CD4-positive, CD25-positive, alpha-beta regulatory T cell (primary cell): ENCODE data around the gene HES6. TPM values are rescaled to one million over a fixed set of nuclear protein-coding genes. Genes with fewer than 3 reads are reported as not detected.

Source experiments
- ATAC-seq, 2 donors: fragments of 150-1000 bp; cut with Tn5 transposase; one replicate each; pipeline ENCODE4 v1.10.0; 2021; ENCODE audit warnings: low read depth in 2 of 2, moderate number of reproducible peaks in 2 of 2, moderate library complexity in 1 of 2
- DNase-seq, 3 donors: peaks; one replicate each; pipeline versions ENCODE4 v3.0.0 to v3.0.0-alpha.2; 2012 to 2022; ENCODE audit warnings: mixed read lengths in 1 of 3
- H3K27ac ChIP-seq: one replicate; pipeline ENCODE4 v1.7.0; 2013; ENCODE audit warnings: mild to moderate bottlenecking, low read length; ENCODE audit not compliant: insufficient read depth, poor library complexity, severe bottlenecking
- H3K27me3 ChIP-seq: one replicate; pipeline ENCODE4 v1.7.0; 2013; ENCODE audit warnings: low read length; ENCODE audit not compliant: control insufficient read depth, insufficient read depth
- H3K36me3 ChIP-seq: one replicate; pipeline ENCODE4 v1.7.0; 2013; ENCODE audit warnings: mild to moderate bottlenecking, low read length, moderate library complexity; ENCODE audit not compliant: control insufficient read depth, insufficient read depth
- H3K4me1 ChIP-seq: 2 replicates; pipeline ENCODE4 v1.7.0; 2013; ENCODE audit warnings: mild to moderate bottlenecking, low read length; ENCODE audit not compliant: insufficient read depth, control insufficient read depth, poor library complexity, severe bottlenecking
- H3K4me3 ChIP-seq: one replicate; pipeline ENCODE4 v1.7.0; 2013; ENCODE audit warnings: low read depth, mild to moderate bottlenecking, low read length, moderate library complexity
- H3K9me3 ChIP-seq, 2 experiments: 1 replicate in 1 of 2; 2 replicates in 1 of 2; pipeline ENCODE4 v1.7.0; 2013; ENCODE audit warnings: low read length in 2 of 2, mild to moderate bottlenecking in 1 of 2, moderate library complexity in 1 of 2; ENCODE audit not compliant: control insufficient read depth in 2 of 2
- H3K27ac Mint-ChIP-seq, 3 donors: one replicate each; pipeline ENCODE4 v1.8.0; 2020 to 2022; ENCODE audit warnings: mild to moderate bottlenecking in 3 of 3, mixed read lengths in 3 of 3, moderate library complexity in 2 of 3
- H3K27me3 Mint-ChIP-seq: one replicate; pipeline ENCODE4 v1.8.0; 2022; ENCODE audit warnings: mild to moderate bottlenecking, mixed read lengths
- H3K36me3 Mint-ChIP-seq: one replicate; pipeline ENCODE4 v1.8.0; 2020; ENCODE audit warnings: mixed read lengths
- H3K4me1 Mint-ChIP-seq, 4 donors: one replicate each; pipeline ENCODE4 v1.8.0; 2020 to 2022; ENCODE audit warnings: mixed read lengths in 4 of 4, mild to moderate bottlenecking in 1 of 4
- H3K4me3 Mint-ChIP-seq, 4 donors: one replicate each; pipeline ENCODE4 v1.8.0; 2020 to 2022; ENCODE audit warnings: mild to moderate bottlenecking in 4 of 4, mixed read lengths in 4 of 4, moderate library complexity in 3 of 4
- H3K9me3 Mint-ChIP-seq, 7 donors: one replicate each; pipeline ENCODE4 v1.8.0; 2020 to 2022; ENCODE audit warnings: mixed read lengths in 7 of 7, mild to moderate bottlenecking in 3 of 7, moderate library complexity in 2 of 7
- polyA plus RNA-seq, 4 donors: library from polyadenylated mRNA; unstranded; fragments of 300-500 nt; fragmentation: Illumina TruSeq; gene quantifications; one replicate each; pipeline ENCODE4 v1.2.3, GENCODE V29; 2021
- total RNA-seq: library from RNA; stranded (reverse); gene quantifications from one replicate; pipeline ENCODE4 v1.2.3, GENCODE V29; 2022

The HES6 gene
- total and polyA plus RNA-seq, 5 donors from 2014 or later = 1.5 to 3.9 (median 2.3) TPM

GRCh38 chr2:238286095-238286494 is 46.3 kb upstream of the HES6 start:
- Histone ChIP-seq H3K27me3 (no peaks in the 10 kb centered on the region), H3K27ac (no peak overlapping the region), H3K4me1 (peaks cover 29% of the 10 kb centered on the region), H3K4me3 (no peak overlapping the region), H3K36me3 (no peaks in the 10 kb centered on the region), H3K9me3 (no peaks in the 10 kb centered on the region)
- Mint-ChIP-seq H3K4me1 (peaks cover 10 to 66% (median 44%) of the 10 kb centered on the region in 4 donors), H3K36me3 (peaks cover 5% of the 10 kb centered on the region), H3K27ac (peak overlapping the region in 1 of 3 donors; percentile 97), H3K27me3 (no peaks in the 10 kb centered on the region), H3K9me3 (no peaks in the 10 kb centered on the region), H3K4me3 (peak overlapping the region in 3 of 4 donors; percentile 9 to 98 (median 32))
- DNase-seq (no peak), ATAC-seq (no peak)

GRCh38 chr2:238285653-238286082 is 45.8 kb upstream of the HES6 start:
- no peak for ATAC-seq
- H3K27ac Mint-ChIP-seq = no peak overlapping the region
- no peaks in the 10 kb centered on the region for H3K9me3 ChIP-seq
- H3K4me1 ChIP-seq = peaks cover 29% of the 10 kb centered on the region
- no peaks in the 10 kb centered on the region for H3K9me3 Mint-ChIP-seq
- H3K27me3 ChIP-seq = no peaks in the 10 kb centered on the region
- H3K4me3 ChIP-seq = no peak overlapping the region
- peaks cover 5% of the 10 kb centered on the region for H3K36me3 Mint-ChIP-seq
- no peaks in the 10 kb centered on the region for H3K36me3 ChIP-seq
- H3K27me3 Mint-ChIP-seq = no peaks in the 10 kb centered on the region
- H3K4me1 Mint-ChIP-seq = peaks cover 10 to 67% (median 45%) of the 10 kb centered on the region in 4 donors
- no peak for DNase-seq
- peak overlapping the region in 2 of 4 donors; percentile 32 to 98 for H3K4me3 Mint-ChIP-seq
- no peak overlapping the region for H3K27ac ChIP-seq

- H3K27ac ChIP-seq = no peak overlapping the region
- ATAC-seq (no peak), DNase-seq (no peak)
- Mint-ChIP-seq H3K4me3 (peak overlapping the region in 2 of 4 donors; percentile 15 to 98), H3K9me3 (no peaks in the 10 kb centered on the region), H3K27me3 (no peaks in the 10 kb centered on the region), H3K36me3 (peaks cover 5% of the 10 kb centered on the region), H3K27ac (no peak overlapping the region), H3K4me1 (peaks cover 10 to 68% (median 48%) of the 10 kb centered on the region in 4 donors)
- H3K27me3 ChIP-seq = no peaks in the 10 kb centered on the region
- H3K4me1 ChIP-seq = peaks cover 28% of the 10 kb centered on the region
- no peaks in the 10 kb centered on the region for H3K9me3 ChIP-seq
- H3K36me3 ChIP-seq = no peaks in the 10 kb centered on the region
- no peak overlapping the region for H3K4me3 ChIP-seq
Measured at GRCh38 chr2:238284802-238285515, 45.1 kb upstream of the HES6 start.

DNA sequence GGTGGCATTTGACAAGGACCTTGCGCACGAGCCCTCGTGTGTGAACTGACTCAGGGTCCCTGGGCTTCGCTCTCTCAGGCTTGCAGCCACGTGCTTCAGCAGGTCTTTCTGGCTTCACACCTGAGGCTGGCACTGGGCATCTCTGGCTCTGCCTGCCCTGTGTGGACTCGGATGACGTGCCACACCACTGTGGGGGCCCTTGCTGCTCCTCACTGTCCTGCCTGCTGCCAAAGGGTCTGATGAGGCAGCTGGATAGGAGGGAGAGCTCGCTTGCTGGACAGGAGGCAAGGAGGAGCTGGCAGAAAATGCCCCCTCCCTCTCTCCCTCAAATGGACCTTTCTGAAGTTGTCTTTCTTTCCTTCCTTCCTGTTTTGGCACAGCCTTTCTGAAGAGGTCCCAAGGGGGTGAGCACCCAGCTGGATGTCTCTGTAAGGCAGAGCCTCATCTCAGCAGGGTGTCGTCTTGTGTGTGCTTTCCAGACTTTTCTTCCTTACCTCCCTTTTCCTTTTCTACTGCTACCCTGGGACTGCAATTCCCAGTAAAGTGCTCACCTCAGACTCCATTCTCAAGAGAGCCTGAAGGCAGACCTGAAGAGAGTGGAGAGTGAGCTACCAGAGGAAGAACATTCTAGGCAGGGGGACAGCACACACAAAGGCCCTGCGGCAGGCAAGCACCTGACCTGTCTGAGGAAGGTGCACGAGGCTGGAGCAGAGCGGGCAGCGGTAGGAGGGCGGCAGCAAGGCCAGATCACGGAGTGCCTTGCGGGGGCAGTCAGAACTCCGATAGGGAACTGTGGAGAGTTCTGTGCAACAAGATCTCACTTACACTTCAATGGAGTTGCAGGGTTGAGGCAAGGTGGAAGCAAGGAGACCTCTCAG is 43.3 kb upstream of the HES6 start:
- Mint-ChIP-seq H3K36me3 (peaks cover 9% of the 10 kb centered on the region), H3K27me3 (no peaks in the 10 kb centered on the region), H3K9me3 (no peaks in the 10 kb centered on the region), H3K27ac (peak overlapping the region in 1 of 3 donors; percentile 29), H3K4me1 (peaks cover 10 to 60% (median 41%) of the 10 kb centered on the region in 4 donors), H3K4me3 (peak overlapping the region in 1 of 4 donors; percentile 66)
- ATAC-seq = no peak
- Histone ChIP-seq H3K27ac (no peak overlapping the region), H3K4me3 (no peak overlapping the region), H3K36me3 (no peaks in the 10 kb centered on the region), H3K27me3 (no peaks in the 10 kb centered on the region), H3K9me3 (no peaks in the 10 kb centered on the region), H3K4me1 (peaks cover 16% of the 10 kb centered on the region)
- no peak for DNase-seq

- H3K36me3 Mint-ChIP-seq = peaks cover 15% of the 10 kb centered on the region
- H3K27me3 Mint-ChIP-seq = no peaks in the 10 kb centered on the region
- H3K4me1 ChIP-seq = peaks cover 5% of the 10 kb centered on the region
- peak overlapping the region in 1 of 4 donors; percentile 35 for H3K4me3 Mint-ChIP-seq
- peaks cover 8% of the 10 kb centered on the region for H3K36me3 ChIP-seq
- H3K27ac ChIP-seq = no peak overlapping the region
- no peaks in the 10 kb centered on the region for H3K9me3 ChIP-seq
- peaks cover 3 to 52% (median 36%) of the 10 kb centered on the region in 4 donors for H3K4me1 Mint-ChIP-seq
- H3K4me3 ChIP-seq = no peak overlapping the region
- peak overlapping the region in 2 of 3 donors; percentile 42 to 54 for H3K27ac Mint-ChIP-seq
- DNase-seq = no peak
- ATAC-seq = no peak
- no peaks in the 10 kb centered on the region for H3K27me3 ChIP-seq
- no peaks in the 10 kb centered on the region for H3K9me3 Mint-ChIP-seq
Measured at GRCh38 chr2:238281826-238282480, 42.1 kb upstream of the HES6 start.

DNA sequence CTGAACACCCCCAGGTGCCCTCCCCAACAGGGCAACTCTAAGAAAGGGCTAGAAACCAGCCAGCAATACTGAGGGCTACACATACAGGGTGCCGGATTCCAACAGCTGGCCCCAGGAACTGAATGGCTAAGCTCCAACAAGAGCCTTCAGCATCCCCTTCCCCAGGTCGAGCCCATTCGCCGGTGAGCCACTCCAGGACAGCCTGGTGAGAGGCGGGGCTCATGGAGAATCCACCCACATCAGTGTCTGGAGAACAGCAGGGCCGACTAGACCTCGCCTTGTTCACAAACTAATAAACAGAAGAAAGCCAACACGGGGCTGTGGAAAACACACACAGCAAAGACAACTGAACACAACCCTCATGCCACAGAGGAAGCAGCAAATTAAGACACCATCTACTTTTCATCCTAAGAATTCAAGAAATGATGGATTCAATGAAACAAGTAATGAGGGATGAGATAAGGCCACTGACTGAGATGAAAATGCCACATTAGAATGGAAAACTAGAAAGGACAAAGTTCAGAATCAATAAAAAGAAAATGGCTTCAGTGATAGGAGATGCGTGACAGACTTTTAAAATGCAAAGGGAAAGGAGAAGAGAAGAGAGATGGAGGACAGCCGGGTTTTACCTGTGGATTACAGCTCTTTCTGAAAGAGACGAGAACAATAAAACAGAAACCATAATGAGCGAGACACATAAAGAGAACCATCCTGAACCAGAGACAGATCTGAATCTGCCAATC is 40.4 kb upstream of the HES6 start:
- H3K4me3 Mint-ChIP-seq = peak overlapping the region in 1 of 4 donors; percentile 8

GRCh38 chr2:238279324-238279682 is 39.5 kb upstream of the HES6 start:
- H3K27me3 ChIP-seq = no peaks in the 10 kb centered on the region
- peaks cover 29% of the 10 kb centered on the region for H3K36me3 ChIP-seq
- H3K9me3 Mint-ChIP-seq = no peaks in the 10 kb centered on the region
- no peaks in the 10 kb centered on the region for H3K4me1 ChIP-seq
- no peak overlapping the region for H3K27ac Mint-ChIP-seq
- H3K4me3 Mint-ChIP-seq = no peak overlapping the region
- peaks cover 29% of the 10 kb centered on the region for H3K36me3 Mint-ChIP-seq
- H3K4me1 Mint-ChIP-seq = peaks cover 0 to 31% (median 24%) of the 10 kb centered on the region in 4 donors
- no peaks in the 10 kb centered on the region for H3K27me3 Mint-ChIP-seq
- no peaks in the 10 kb centered on the region for H3K9me3 ChIP-seq
- H3K27ac ChIP-seq = no peak overlapping the region
- no peak for DNase-seq
- H3K4me3 ChIP-seq = no peak overlapping the region
- ATAC-seq = no peak

More for the DNA sequence above, 40.4 kb upstream of the HES6 start:
- H3K9me3 Mint-ChIP-seq = no peaks in the 10 kb centered on the region
- ATAC-seq (no peak), DNase-seq (no peak)
- H3K36me3 Mint-ChIP-seq = peaks cover 21% of the 10 kb centered on the region
- no peaks in the 10 kb centered on the region for H3K9me3 ChIP-seq
- peaks cover 0 to 36% (median 26%) of the 10 kb centered on the region in 4 donors for H3K4me1 Mint-ChIP-seq
- H3K4me1 ChIP-seq = no peaks in the 10 kb centered on the region
- no peak overlapping the region for H3K27ac Mint-ChIP-seq
- no peaks in the 10 kb centered on the region for H3K27me3 ChIP-seq
- H3K27ac ChIP-seq = no peak overlapping the region
- no peak overlapping the region for H3K4me3 ChIP-seq
- H3K36me3 ChIP-seq = peaks cover 22% of the 10 kb centered on the region
- H3K27me3 Mint-ChIP-seq = no peaks in the 10 kb centered on the region
